Fibroblast of skin of back (primary cell): ENCODE data around the gene WDR74. TPM values are rescaled to one million over a fixed set of nuclear protein-coding genes. Genes with fewer than 3 reads are reported as not detected.
"Not testable (repeated sequence)": the region's sequence is repeated elsewhere in the genome, so short reads cannot be mapped to it uniquely, and the experiment has no call there.

Experiments used
- DNase-seq: peaks from one replicate; pipeline ENCODE4 v3.0.0-alpha.2; 2013
- polyA plus RNA-seq, 2 experiments: library from polyadenylated mRNA; unstranded; fragments of 120-200 nt; gene quantifications; one replicate each; pipeline ENCODE4 v1.2.1, GENCODE V29; 2013; ENCODE audit not compliant: insufficient read length in 2 of 2

Gene WDR74
- polyA plus RNA-seq (2013, experiment 1 of 2; ENCODE audit: insufficient read length), result 40.3 TPM
- polyA plus RNA-seq (2013, experiment 2 of 2; ENCODE audit: insufficient read length), result 21.9 TPM

DNA sequence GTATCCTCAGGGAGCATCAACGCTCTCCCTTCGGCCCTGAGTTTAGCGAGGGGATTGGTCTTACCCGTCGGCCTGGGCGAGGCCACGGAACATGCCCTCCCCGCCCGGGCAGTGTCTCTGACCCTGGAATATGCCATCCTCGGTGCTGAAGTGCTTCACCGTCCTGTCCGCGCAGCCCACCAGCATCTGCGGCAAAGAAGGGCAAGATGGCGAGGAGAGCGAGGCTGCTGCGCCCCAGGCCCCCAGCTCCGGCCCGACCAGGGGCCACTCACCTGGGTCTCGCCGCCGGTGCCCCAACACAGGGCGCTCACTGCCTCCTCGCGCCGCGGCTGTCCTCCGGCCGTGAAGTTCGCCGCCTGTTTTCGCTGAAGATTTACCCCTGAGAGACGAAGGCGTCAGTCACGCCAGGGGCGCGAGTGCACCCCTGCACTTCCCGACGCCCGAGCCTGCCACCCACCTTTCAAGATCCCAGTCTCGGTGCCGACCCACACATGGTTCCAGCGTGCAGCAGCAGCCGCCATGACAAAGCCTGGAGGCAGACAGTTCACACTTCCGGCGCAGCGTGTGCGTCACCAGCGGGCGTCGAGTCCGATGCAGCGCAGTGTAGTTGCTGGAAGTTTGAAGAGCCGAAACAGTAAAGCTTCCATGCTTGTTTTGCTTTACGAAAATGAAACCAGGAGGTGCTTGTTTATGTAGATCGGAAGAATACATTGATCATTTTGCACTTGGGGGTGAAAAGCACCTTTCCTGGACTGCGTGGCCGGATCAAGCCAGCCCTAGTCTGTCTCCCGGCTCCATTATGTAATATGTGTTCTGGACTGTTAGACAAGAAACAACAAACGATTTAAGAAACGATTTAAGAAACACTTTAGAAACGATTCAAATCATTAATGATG, at the start of gene WDR74:
WDR74 (minus strand) TSS at position 541 of the 896 bp plus-strand sequence; CDS start at position 521, 20 bp downstream.
- DNase-seq, result peak; percentile 91

DNA sequence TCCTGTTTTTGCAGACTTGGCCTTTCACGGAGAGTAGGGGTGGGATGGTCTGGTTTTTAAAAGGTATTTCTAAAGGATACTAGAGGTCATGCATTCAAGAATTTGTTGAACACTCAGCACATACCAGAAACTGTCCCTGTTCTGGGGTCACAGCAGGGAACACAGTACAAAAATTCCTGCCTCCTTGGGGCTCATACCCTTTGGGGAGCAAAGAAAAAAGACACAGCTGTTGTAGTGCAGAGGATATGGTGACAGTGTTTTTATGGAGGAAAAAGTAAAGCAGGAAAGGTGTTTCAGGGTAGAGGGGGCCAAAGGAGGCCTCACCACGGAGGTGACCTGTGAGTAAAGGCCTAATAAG, 49.7 kb upstream of the WDR74 start:
- DNase-seq, result no peak

DNA sequence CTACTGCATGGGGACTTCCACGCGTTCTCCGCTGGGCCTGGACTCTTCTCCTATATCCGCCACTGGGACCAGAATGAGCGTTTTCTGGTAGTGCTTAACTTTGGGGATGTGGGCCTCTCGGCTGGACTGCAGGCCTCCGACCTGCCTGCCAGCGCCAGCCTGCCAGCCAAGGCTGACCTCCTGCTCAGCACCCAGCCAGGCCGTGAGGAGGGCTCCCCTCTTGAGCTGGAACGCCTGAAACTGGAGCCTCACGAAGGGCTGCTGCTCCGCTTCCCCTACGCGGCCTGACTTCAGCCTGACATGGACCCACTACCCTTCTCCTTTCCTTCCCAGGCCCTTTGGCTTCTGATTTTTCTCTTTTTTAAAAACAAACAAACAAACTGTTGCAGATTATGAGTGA, 49.0 kb upstream of the WDR74 start:
- DNase-seq, result no peak

DNA sequence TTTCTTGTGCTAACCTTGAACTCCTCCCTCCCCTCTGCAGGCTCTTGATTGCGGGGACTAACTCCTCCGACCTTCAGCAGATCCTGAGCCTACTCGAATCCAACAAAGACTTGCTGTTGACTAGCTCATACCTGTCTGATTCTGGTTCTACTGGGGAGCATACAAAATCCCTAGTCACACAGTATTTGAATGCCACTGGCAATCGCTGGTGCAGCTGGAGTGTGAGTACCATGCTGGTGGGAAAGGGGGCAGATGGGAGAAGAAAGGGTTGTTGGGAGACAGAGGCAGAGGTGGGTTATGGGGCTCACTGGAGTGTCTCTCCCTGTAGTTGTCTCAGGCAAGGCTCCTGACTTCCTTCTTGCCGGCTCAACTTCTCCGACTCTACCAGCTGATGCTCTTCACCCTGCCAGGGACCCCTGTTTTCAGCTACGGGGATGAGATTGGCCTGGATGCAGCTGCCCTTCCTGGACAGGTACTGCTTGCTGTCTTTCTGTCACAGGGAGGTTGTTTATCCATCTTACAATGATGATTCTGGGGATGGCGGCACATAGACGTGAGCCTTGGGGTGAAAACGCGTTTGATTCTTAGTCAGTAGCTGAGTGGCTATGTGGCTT, 45.9 kb upstream of the WDR74 start:
- no peak for DNase-seq

DNA sequence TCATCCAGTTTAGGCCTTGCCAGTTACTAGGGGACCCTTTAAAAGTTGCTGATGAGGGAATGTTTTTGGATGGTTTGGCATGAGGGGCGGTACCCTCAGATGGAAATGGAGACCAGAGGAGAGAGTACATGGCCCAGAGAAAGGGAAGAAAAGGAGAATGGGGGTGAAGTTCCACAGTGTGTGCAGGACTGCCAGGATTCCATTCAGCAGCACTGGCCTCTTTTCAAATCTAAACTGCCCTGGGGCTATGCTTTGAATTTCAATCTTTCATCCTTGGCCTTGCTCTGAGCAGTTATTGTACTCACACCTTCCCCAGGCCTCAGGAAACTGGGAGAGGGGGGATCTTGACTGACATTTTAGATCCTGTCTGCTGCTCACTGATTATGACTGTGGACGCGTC, 44.3 kb upstream of the WDR74 start:
- DNase-seq, result no peak

DNA sequence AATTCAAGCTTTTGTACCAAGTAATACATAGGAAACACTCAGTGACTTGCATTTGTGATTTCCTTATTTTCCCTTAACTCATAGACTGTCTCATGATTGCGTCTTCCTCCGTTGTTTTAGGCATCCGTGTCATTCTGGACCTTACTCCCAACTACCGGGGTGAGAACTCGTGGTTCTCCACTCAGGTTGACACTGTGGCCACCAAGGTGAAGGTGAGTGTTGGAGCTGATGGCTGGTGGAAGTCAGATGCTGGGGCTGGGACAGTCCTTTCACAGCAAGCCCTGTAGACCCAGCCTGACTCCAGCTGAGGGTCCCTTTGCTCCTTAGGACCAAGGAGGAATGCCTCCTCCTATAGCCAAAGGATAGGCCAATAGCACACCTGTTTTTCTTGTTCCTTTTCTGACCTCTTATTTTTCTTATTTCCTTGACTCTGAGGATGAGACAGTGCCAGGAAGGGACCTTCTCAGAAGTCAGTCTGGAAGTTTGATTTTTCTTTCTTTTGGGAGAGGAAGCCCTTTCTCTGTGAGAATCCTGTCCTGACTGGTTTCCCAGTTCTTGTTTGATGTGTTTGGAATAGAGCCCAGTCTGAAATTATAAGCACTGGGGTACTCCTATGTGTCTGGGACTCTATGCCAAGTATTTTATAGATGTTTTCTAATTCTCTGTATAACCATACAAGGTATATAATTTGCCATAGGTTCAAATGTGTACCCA, 43.6 kb upstream of the WDR74 start:
- DNase-seq, result no peak

DNA sequence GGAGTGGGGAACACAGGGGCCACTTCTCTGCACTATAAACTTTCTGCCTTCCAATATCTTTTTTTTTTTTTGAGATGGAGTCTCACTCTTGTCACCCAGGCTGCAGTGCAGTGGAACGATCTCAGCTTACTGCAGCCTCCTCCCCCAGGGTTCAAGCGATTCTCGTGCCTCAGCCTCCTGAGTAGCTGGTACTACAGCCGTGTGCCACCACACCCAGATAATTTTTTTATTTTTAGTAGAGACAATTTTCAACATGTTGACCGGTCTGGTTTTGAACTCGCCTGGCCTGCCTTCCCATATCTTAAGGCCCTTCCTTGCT, 43.0 kb upstream of the WDR74 start:
- no peak for DNase-seq

DNA sequence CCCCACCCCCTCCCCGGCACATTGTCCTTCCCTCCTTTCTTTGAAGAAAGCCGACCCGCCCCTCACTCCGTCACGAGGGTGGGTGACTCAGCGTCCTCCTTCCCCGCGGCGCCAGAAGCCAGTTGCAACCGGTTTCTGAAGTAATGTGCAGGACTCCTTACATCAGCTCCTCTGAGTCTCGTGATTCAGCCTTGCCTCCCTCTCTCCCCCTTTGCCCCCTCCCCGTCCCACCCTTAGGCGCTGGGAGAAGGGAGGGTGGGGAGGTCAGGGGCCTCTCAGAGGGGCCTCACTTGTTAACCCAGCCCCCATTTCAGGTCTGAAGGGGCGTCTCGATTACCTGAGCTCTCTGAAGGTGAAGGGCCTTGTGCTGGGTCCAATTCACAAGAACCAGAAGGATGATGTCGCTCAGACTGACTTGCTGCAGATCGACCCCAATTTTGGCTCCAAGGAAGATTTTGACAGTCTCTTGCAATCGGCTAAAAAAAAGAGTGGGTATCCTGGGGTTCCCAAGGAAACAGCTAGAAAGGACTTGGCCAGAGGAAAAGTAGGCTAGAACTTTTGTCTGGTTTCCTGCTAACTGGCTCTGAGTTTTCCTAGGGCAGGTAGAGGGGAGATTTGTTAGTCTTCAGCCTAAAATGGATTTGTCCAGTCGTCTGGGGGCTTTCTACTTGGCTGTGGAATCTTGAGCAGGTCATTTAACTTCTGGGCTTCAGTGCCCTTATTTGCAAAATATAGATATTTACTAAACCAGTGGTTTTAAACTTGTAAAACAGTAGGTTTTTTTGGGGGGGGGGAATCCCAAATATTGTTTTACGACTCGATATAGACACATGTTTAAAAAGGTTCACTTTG, 42.4 kb upstream of the WDR74 start:
- peak; percentile 98 for DNase-seq

DNA sequence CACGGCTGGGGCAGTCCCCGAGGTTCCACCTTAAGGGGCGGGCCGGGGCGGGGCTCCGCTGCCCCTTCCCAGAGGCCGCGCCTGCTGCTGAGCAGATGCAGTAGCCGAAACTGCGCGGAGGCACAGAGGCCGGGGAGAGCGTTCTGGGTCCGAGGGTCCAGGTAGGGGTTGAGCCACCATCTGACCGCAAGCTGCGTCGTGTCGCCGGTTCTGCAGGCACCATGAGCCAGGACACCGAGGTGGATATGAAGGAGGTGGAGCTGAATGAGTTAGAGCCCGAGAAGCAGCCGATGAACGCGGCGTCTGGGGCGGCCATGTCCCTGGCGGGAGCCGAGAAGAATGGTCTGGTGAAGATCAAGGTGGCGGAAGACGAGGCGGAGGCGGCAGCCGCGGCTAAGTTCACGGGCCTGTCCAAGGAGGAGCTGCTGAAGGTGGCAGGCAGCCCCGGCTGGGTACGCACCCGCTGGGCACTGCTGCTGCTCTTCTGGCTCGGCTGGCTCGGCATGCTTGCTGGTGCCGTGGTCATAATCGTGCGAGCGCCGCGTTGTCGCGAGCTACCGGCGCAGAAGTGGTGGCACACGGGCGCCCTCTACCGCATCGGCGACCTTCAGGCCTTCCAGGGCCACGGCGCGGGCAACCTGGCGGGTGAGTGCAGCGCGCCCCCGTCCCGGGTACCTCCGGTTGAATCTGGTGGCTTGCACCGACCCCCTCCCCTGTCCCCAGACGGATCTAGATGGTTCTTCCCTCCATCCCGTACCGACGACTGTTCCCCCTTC, 41.6 kb upstream of the WDR74 start, which contains the start of gene SLC3A2:
SLC3A2 (plus strand) TSS at position 94 of the 776 bp plus-strand sequence; CDS start at position 222, 128 bp downstream.
- peak; percentile 86 for DNase-seq

DNA sequence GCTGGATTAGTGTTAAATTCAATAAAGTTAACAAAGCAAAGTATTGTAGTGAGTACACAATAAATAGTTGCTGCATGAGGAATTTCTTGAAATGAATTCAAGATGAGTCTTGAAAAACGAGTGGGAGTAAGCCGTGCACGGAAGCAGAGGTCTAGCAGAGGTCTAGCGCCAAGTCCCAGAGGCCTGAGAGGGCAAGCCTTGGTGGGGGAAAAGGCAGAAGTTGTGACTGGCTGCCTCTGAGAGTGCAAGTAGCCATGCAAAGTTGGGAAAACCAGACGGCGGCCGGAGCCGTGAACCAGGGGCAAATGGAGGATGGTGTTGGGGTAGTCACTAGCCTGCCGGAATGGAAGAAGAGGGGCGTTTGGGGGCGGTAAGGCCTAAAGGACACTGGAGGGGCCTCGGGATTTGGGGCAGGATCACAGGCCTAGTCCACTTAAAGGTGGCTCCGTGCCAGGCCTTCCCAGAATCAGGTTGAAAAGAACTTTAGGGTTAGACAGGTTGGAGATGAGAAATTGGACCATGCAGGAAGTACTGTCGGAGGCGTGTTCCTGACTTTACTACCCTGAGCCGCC, 40.9 kb upstream of the WDR74 start:
- peak; percentile 66 for DNase-seq

DNA sequence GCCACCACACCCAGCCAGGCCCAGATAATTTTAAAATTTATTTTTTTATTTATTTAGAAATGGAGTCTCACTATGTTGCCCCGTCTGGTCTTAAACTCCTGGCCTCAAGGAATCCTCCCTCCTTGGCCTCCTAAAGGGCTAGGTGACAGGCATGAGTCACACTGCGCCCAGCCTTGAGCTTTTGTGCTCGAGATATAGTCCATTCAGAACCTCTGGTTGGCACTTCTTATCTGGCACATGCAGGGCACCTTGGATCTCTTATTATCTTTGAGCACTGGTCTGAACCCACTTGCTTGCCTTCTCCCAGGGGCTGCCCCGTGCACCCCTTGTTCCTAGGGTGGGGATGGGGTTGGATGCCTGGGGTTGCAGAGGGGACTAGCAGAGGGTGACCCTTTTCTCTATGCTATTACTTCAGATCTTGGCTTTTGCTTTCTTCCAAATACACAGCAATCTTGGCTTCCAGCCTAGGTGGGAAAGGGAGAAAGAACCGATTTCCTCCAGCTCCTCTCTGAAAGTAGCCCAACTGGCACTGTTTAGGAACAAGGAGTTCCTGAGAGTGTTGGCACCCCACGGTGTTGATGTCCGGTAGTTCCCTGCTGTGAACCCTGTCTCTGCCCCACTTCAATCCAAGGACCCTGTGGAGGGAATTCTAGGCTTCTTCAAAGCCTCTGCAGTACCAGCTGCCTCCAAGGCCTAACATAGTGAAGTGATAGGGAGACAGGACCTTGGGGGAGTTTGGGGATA, 40.0 kb upstream of the WDR74 start:
- no peak for DNase-seq

DNA sequence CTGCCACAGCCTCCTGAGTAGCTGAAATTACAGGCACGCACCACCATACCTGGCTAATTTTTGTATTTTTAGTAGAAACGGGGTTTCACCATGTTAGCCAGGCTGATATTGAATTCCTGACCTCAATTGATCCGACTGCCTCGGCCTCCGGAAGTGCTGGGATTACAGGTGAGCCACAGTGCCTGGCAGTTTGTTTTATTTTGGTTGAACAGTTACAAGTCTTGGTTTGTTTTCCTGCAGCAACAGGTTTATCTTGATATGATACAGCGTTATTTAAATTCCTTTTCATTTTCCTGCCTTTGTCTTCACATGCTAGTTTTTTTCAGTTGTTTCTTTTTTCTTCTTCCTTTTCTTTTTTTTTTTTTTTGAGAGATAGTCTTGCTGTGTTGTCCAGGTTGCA, 37.3 kb upstream of the WDR74 start:
- no peak for DNase-seq

DNA sequence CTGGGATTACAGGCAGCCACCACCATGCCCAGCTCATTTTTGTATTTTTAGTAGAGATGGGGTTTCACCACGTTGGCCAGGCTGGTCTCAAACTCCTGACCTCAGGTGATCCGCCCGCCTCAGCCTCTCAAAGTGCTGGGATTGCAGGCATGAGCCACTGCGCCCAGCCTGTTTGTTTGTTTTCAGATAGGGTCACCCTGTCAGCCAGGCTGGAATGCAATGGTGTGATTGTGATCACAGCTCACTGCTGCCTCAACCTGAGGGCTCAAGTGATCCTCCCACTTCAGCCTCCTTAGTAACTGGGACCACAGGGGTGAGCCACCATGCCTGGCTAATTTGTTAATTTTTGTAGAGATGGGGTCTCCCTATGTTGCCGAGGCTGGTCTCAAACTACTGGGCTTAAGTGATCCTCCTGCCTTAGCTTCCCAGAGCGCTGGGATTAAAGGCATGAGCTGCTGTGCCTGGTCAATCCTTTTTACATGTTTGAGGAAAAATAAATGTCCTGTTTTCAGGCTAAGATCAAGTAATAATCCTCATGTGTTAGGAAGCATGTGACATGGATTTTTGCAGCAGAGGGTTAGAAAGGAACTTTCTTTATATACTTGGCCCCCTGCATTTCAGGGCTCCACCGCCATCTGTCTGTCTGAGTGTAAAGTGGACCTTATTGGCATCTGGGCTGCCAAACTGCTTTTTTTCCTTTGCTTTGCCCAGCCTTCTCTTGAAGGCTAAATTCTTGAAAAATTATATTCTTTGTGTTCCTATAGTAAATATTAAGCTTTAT, 36.5 kb upstream of the WDR74 start:
- no peak for DNase-seq

DNA sequence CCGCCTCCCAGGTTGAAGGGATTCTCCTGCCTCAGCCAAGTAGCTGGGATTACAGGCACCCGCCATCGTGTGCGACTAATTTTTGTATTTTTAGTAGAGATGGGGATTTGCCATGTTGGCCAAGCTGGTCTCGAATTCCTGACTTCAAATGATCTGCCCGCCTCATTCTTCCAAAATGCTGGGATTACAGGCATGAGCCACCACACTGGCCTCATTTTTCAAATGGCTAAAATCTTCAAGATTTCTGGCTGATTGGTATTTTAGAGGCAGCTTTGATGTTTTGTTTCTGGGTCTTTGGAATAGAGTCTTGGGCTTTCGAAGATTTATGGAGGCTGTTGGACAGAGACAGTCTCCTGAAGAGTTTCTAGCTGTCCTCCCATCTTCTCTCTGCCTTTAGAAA, 35.5 kb upstream of the WDR74 start:
- DNase-seq, result no peak

DNA sequence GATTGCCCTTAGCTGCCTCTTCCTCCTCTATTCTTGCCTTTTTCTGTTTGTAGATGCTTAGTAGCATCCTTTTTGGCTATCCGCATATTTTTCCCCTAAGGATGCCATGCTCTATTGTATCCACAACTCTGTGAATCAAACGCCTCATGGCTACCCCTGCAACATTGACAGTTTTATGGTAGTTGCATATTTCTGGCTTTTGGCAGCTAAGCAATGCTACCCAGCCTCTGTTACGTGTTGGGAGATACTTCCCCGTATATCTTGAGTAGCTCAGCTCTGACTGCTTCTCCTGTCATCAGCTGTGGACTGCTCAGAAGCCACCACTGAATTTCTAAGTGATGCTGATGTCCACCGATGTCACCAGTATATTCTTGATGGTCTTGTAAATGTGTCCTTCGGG, 26.2 kb upstream of the WDR74 start:
- DNase-seq, result no peak

DNA sequence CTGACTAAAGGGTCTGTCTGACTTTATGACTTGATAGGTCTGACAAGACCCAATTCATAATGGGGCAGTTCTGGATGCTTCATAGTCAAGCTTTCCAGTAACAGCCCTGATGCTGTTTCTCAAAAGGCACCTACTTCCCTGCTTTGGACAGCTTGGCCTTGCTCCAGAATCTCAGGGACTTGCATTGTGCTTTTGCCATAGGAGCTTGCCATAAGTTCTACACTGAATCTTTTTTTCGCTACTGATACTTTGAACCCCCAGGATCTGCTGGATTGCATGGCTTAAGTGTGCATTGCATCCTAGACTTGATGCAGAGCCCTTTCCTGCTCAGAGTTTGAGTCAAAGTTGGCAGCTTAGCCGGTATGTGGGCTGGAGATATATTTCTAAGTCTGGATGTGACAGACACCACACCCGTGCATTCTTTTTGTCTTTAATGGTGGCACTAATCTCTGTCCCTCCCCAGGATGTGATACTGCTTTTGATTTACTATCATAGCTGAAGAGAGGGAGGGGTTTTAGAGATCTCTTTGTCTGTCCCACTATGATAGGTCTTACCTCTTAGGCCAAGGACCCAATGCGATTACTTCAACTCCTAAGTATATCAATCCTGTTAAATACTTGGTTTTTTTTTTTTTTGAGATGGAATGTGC, 24.4 kb upstream of the WDR74 start:
- no peak for DNase-seq

DNA sequence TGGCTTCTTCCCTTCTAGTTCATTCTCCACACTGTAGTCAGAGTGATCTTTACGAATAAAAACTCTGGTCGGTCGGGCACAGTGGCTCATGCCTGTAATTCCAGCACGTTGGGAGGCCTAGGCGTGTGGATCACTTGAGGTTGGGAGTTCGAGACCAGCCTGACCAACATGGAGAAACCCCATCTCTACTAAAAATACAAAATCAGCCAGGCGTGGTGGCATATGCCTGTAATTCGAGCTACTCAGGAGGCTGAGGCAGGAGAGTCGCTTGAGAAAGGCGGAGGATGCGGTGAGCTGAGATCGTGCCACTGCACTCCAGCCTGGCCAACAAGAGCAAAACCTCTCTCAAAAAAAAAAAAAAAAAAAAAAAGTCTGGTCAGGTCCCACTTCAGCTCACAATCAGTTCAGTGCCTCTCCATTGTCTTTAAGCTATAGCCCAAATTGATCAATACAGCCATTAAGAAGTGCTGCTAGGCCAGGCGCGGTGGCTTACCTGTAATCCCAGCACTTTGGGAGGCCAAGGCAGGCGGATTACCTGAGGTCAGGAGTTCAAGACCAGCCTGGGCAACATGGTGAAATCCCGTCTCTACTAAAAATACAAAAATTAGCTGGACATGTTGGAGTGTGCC, 22.3 kb upstream of the WDR74 start:
- not testable (repeated sequence) for DNase-seq

DNA sequence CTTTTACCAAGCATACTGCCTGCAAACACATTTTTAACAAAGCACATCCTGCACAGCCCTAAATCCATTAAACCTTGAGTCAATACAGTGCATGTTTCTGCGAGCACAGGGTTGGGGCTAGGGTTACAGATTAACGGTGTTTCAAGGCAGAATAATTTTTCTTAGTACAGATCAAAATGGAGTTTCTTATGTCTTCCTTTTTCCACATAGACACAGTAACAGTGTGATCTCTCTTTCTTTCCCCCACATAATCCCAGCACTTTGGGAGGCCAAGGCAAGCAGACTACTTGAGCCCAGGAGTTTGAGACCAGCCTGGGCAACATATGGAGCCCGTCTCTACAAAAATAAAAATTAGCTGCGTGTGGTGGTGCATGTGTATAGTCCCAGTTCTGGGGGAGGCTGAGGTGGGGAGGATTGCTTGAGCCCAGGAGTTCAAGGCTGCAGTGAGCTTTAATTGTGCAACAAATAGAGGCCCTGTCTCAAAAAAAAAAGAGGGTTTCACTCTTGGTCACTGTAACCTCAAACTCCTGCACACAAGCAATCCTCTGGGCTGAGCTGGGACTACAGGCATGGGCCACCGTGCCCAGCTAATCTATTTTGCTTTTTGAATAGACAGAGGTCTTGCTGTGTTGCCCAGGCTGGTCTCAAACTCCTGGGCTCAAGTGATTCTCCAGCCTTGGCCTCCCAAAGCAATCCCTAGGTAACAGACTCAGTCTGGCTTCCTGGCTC, 21.6 kb upstream of the WDR74 start:
- DNase-seq, result no peak
